Keratinocyte (primary cell): ENCODE results near the gene PTEN. TPM values are rescaled to one million over a fixed set of nuclear protein-coding genes. Genes with fewer than 3 reads are reported as not detected.

Source experiments
- DNase-seq: peaks from one replicate; pipeline ENCODE4 v3.0.0-alpha.2; 2011; ENCODE audit warnings: low read depth, missing footprints, low spot score
- FAIRE-seq: peaks from 2 replicates; lab custom pipeline; 2011; peaks lifted over from hg19 to GRCh38; lab: Jason Lieb, UNC
- H2AFZ ChIP-seq: 2 replicates; pipeline ENCODE4 v1.6.0; 2012; ENCODE audit warnings: low read length, control low read depth, inconsistent platforms; ENCODE audit not compliant: control insufficient read depth
- H3K27ac ChIP-seq: 2 replicates; pipeline ENCODE4 v1.5.1; 2011; ENCODE audit warnings: low read length; ENCODE audit not compliant: control insufficient read depth, insufficient read depth
- H3K27me3 ChIP-seq: 3 replicates; pipeline ENCODE4 v1.6.0; 2011; ENCODE audit warnings: low read length; ENCODE audit not compliant: control insufficient read depth, insufficient read depth; ENCODE audit errors: extremely low read depth
- H3K36me3 ChIP-seq, 2 experiments: 2 replicates in 1 of 2; 3 replicates in 1 of 2; pipeline ENCODE4 v1.5.1; 2011; ENCODE audit warnings: low read length in 2 of 2, mild to moderate bottlenecking in 1 of 2; ENCODE audit not compliant: control insufficient read depth in 2 of 2, insufficient read depth in 2 of 2; ENCODE audit errors: extremely low read depth in 1 of 2
- H3K4me1 ChIP-seq: 3 replicates; pipeline ENCODE4 v1.5.1; 2011; ENCODE audit warnings: low read length; ENCODE audit not compliant: control insufficient read depth, insufficient read depth; ENCODE audit errors: extremely low read depth
- H3K4me2 ChIP-seq: 3 replicates; pipeline ENCODE4 v1.6.0; 2011; ENCODE audit warnings: low read depth, low read length; ENCODE audit not compliant: control insufficient read depth, insufficient read depth; ENCODE audit errors: extremely low read depth
- H3K4me3 ChIP-seq, 3 experiments: fragments of 200-600 bp in 1 of 3; sonication (generic) in 1 of 3; 2 replicates in 2 of 3; 3 replicates in 1 of 3; pipeline ENCODE4 v1.5.1; 2011 to 2016; ENCODE audit warnings: low read length in 3 of 3, mild to moderate bottlenecking in 3 of 3, control low read depth in 2 of 3, inconsistent platforms in 1 of 3, low read depth in 1 of 3, mixed read lengths in 1 of 3, mixed run types in 1 of 3, moderate library complexity in 1 of 3; ENCODE audit not compliant: control insufficient read depth in 2 of 3, insufficient read depth in 2 of 3; ENCODE audit errors: extremely low read depth in 1 of 3
- H3K79me2 ChIP-seq: 2 replicates; pipeline ENCODE4 v1.6.0; 2012; ENCODE audit warnings: low read length; ENCODE audit not compliant: control insufficient read depth, insufficient read depth
- H3K9ac ChIP-seq: 3 replicates; pipeline ENCODE4 v1.6.0; 2011; ENCODE audit warnings: low read length; ENCODE audit not compliant: control insufficient read depth, insufficient read depth; ENCODE audit errors: extremely low read depth
- H3K9me1 ChIP-seq: 3 replicates; pipeline ENCODE4 v1.6.0; 2011; ENCODE audit warnings: low read length; ENCODE audit not compliant: control insufficient read depth, insufficient read depth; ENCODE audit errors: extremely low read depth
- H3K9me3 ChIP-seq: 2 replicates; pipeline ENCODE4 v1.5.1; 2012; ENCODE audit warnings: low read depth, low read length; ENCODE audit not compliant: control insufficient read depth
- H4K20me1 ChIP-seq: 3 replicates; pipeline ENCODE4 v1.6.0; 2011; ENCODE audit warnings: low read length; ENCODE audit not compliant: control insufficient read depth, insufficient read depth; ENCODE audit errors: extremely low read depth
- EZH2 ChIP-seq: IDR thresholded peaks from one replicate; pipeline ENCODE4 v1.6.1; 2012; ENCODE audit warnings: inconsistent platforms, mild to moderate bottlenecking, low read length, moderate library complexity
- dilution Hi-C: fragments of 300-500 bp; cut with MboI; formaldehyde crosslinking; loops from one replicate; pipeline ENCODE4 v1.7.0; 2020; ENCODE audit warnings: low sequenced_read_pairs; ENCODE audit not compliant: extremely low pct_ligation_motif_present
- polyA plus RNA-seq, 5 experiments: library from polyadenylated mRNA; depleted of rRNA in 3 of 5; stranded (reverse) in 3 of 5; stranded (forward) in 1 of 5; unstranded in 1 of 5; fragments of >200 nt; gene quantifications; 1 replicate in 1 of 5; 2 replicates in 3 of 5; 3 replicates in 1 of 5; pipeline versions ENCODE4 v1.2.1 to v1.2.3, GENCODE V29; 2011 to 2012; ENCODE audit warnings: missing spikeins in 2 of 5, low read depth in 1 of 5, low replicate concordance in 1 of 5
- TF ChIP-seq, protein P1 (sequence below), 3 experiments: IDR thresholded peaks in 1 of 3; conservative IDR thresholded peaks in 1 of 3; optimal IDR thresholded peaks in 1 of 3; 2 replicates in 2 of 3; 3 replicates in 1 of 3; pipeline versions ENCODE3 to v1.5.1; 2011; ENCODE audit warnings: low read length in 3 of 3, mild to moderate bottlenecking in 3 of 3, moderate library complexity in 2 of 3, control low read depth in 1 of 3, inconsistent platforms in 1 of 3; ENCODE audit not compliant: insufficient read depth in 2 of 3; ENCODE audit errors: extremely low read depth in 1 of 3

The PTEN gene
- polyA plus RNA-seq, 1 donor (not counting 4 experiments of a cell fraction or from before 2014, with no cell fraction given) = 39.4 TPM

GRCh38 chr10:87873656-87874055 lies 10.2 kb downstream of the PTEN start:
- no peaks in the 10 kb centered on the region for H3K27me3 ChIP-seq
- no peaks in the 10 kb centered on the region for H3K9me3 ChIP-seq
- no peak for FAIRE-seq
- dilution Hi-C loops = no loop called here
- peaks cover 2 to 7% of the 10 kb centered on the region in 2 experiments for H3K36me3 ChIP-seq
- no peak overlapping the region for H3K9ac ChIP-seq
- no peaks in the 10 kb centered on the region for H3K9me1 ChIP-seq
- TF ChIP-seq EZH2 = no peak
- TF ChIP-seq, protein P1, sequence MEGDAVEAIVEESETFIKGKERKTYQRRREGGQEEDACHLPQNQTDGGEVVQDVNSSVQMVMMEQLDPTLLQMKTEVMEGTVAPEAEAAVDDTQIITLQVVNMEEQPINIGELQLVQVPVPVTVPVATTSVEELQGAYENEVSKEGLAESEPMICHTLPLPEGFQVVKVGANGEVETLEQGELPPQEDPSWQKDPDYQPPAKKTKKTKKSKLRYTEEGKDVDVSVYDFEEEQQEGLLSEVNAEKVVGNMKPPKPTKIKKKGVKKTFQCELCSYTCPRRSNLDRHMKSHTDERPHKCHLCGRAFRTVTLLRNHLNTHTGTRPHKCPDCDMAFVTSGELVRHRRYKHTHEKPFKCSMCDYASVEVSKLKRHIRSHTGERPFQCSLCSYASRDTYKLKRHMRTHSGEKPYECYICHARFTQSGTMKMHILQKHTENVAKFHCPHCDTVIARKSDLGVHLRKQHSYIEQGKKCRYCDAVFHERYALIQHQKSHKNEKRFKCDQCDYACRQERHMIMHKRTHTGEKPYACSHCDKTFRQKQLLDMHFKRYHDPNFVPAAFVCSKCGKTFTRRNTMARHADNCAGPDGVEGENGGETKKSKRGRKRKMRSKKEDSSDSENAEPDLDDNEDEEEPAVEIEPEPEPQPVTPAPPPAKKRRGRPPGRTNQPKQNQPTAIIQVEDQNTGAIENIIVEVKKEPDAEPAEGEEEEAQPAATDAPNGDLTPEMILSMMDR (optimal IDR thresholded peaks at IDR 0.05 in 1 of 3, IDR thresholded peaks at IDR 0.05 in 1 of 3, conservative IDR thresholded peaks at IDR 0.05 in 1 of 3; ENCODE audit: extremely low read depth in 1 of 3, insufficient read depth in 2 of 3, low read length in 3 of 3) = no peak
- H2AFZ ChIP-seq = no peak overlapping the region
- no peak for DNase-seq
- no peak overlapping the region for H3K4me2 ChIP-seq
- H3K79me2 ChIP-seq = peaks cover 77% of the 10 kb centered on the region
- no peaks in the 10 kb centered on the region for H4K20me1 ChIP-seq
- no peak overlapping the region for H3K27ac ChIP-seq
- H3K4me1 ChIP-seq = peaks cover 2% of the 10 kb centered on the region
- H3K4me3 ChIP-seq = no peak overlapping the region

GRCh38 chr10:87875929-87876571 lies 12.6 kb downstream of the PTEN start:
- Histone ChIP-seq H3K9ac (no peak overlapping the region), H3K27ac (no peak overlapping the region), H3K9me1 (no peaks in the 10 kb centered on the region), H3K9me3 (no peaks in the 10 kb centered on the region), H3K4me2 (no peak overlapping the region), H3K27me3 (no peaks in the 10 kb centered on the region), H2AFZ (no peak overlapping the region), H4K20me1 (no peaks in the 10 kb centered on the region), H3K4me1 (no peaks in the 10 kb centered on the region), H3K4me3 (no peak overlapping the region), H3K79me2 (peaks cover 65% of the 10 kb centered on the region), H3K36me3 (peaks cover 2 to 7% of the 10 kb centered on the region in 2 experiments)
- dilution Hi-C loops = no loop called here
- no peak for TF ChIP-seq EZH2
- TF ChIP-seq, protein P1 (optimal IDR thresholded peaks at IDR 0.05 in 1 of 3, IDR thresholded peaks at IDR 0.05 in 1 of 3, conservative IDR thresholded peaks at IDR 0.05 in 1 of 3; ENCODE audit: extremely low read depth in 1 of 3, insufficient read depth in 2 of 3, low read length in 3 of 3) = no peak
- no peak for FAIRE-seq
- DNase-seq = no peak
